OCI-LY3 (cell line): ENCODE data around the gene GPLD1.
A peak's percentile ranks its signal among the peaks of the same experiment; 100 is the strongest.

Experiments used
- CTCF ChIP-seq: fragments of 200-600, 300-600 bp; sonication (generic); IDR thresholded peaks from 2 replicates; pipeline ENCODE4 v1.5.1; 2014; ENCODE audit warnings: antibody characterized with exemption, low read length, low read depth
- EZH2phosphoT487 ChIP-seq: fragments of 200-600 bp; shearing (Covaris generic); IDR thresholded peaks from 2 replicates; pipeline ENCODE4 v1.6.1; 2018; ENCODE audit warnings: antibody characterized with exemption, mixed run types, low read depth

GRCh38 chr6:24520929-24521546, 31.7 kb upstream of the GPLD1 start:
- TF ChIP-seq CTCF: peak; percentile 59
- no peak for TF ChIP-seq EZH2phosphoT487
